ENCODE measurements around the gene BIRC3.
"Not testable (repeated sequence)": the region's sequence is repeated elsewhere in the genome, so short reads cannot be mapped to it uniquely, and the experiment has no call there.

BIRC3 gene

DNA sequence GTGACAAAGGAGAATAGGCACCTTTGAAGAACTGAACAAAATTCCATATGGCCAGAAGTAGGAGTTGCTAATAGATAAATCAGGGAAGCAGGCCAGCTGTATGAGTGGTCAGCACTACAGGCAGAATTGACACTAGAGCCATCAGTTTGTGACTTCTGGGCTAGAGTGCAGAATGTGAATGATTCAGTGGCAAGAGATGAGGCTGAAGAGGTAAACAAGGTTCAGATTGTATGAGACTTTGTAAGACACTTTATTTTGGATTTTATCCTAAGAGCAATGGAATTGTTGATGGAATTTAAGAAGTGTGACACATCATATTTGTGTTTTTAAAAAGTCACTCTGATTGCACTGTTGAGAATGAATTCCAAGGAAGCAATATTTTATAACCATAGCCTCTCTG is 12.9 kb downstream of the BIRC3 start:
- no peak for DNase-seq

DNA sequence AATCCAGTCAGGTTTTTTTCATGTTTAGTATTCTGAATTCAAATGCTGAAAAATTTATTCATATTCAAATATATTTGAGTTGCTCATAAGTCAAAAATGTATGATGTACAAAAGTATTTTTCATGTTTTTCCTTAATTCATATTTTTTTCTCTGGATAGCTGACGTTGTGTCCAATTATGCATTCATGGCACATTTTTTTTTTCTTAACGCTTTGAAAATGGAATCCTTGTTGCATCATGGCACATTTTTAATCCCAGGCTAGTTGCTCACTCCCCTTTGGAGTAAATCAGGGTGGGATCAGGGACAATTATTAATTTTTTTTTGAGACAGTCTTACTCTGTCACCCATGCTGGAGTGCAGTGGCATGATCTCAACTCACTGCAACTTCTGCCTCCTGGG is 14.1 kb downstream of the BIRC3 start:
- DNase-seq: no peak

DNA sequence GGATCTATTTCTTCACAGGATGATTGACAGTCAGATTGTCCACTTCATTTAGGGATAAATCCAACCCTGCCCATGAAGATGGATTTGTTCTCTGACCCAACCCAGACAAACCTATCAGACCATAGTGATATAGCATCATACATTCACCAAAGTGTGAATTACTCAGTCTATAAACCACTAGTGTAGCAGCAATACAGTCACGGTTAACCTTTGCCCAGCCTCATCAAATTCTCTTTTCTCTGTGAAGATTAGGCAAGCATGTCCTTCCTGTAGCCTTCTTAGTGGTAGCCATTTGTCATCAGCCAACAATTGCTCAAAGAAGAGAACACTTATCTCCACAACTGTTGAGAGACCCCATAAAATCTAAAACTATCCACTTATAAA is 15.3 kb downstream of the BIRC3 start:
- no peak for DNase-seq

DNA sequence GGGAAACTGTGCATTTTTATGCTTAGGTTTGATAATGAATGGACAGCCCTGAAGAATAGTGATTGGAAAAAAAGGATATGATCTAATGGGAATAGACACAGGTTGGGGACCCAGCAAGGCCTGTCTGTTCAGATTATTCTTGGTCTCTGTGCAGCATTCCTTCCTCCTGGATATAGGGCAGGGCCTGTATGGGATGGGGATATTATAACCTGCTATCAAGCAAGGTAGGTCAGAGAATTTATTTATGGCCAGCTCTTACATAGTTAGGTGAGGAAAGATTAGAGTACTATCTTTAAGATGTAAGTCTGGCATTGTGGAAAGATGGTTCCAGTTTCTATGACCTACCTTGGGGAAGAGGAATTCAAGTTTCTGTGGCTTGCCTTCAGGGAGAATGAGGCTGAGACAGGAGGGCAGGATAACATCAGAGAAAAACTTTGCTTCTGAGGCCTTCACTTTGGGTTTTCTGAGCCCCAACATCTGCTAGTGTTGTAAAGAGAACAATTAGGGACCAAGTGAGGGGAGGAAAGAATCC is 21.3 kb downstream of the BIRC3 start:
- DNase-seq: no peak

- not testable (repeated sequence) for DNase-seq
Measured at GRCh38 chr11:102341311-102341710, 24.0 kb downstream of the BIRC3 start.

DNA sequence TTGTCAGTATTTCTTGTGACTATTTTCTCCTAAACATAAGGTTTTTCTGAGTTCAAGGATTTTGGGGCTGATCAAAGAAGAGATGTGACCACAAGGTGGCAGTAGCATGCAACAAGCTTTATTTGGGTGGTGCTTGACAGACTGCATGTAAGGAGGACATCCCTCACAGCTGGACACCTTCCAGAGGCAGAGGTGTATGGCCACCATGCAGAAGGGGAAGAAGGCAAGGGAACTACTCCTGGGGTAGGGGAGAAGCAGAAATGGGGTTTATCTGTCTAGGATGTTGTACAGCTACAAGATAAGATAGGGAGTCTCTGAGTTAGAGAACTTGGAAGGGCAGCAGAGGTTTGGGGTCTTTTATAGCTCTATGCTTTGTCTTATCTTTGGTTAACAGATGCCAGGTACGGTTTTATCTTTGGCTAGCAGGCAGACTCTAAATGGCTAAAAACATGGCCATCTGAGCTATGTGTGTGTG is 24.6 kb downstream of the BIRC3 start:
- peak; percentile 41 for DNase-seq

DNA sequence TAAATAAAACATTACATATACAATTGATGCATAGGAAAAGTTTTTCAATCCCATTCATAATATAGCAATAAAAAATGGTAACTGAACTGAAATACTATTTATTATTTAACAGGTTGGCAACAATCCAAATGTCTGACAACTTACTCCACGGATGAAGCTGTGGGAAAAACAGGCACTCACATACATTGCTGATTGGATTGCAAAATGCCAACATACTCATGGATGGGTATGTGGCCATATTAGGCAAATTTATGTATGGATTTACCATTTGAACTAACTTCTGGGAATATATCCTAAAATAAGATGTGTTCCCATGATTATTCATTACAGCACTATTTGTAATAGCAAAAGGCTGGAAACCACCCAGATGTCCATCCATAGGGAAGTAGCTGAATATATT is 26.5 kb downstream of the BIRC3 start:
- DNase-seq: no peak

- DNase-seq: no peak
Measured at GRCh38 chr11:102345904-102346303, 28.6 kb downstream of the BIRC3 start.

GRCh38 chr11:102346456-102346747 is 29.1 kb downstream of the BIRC3 start:
- no peak for DNase-seq

DNA sequence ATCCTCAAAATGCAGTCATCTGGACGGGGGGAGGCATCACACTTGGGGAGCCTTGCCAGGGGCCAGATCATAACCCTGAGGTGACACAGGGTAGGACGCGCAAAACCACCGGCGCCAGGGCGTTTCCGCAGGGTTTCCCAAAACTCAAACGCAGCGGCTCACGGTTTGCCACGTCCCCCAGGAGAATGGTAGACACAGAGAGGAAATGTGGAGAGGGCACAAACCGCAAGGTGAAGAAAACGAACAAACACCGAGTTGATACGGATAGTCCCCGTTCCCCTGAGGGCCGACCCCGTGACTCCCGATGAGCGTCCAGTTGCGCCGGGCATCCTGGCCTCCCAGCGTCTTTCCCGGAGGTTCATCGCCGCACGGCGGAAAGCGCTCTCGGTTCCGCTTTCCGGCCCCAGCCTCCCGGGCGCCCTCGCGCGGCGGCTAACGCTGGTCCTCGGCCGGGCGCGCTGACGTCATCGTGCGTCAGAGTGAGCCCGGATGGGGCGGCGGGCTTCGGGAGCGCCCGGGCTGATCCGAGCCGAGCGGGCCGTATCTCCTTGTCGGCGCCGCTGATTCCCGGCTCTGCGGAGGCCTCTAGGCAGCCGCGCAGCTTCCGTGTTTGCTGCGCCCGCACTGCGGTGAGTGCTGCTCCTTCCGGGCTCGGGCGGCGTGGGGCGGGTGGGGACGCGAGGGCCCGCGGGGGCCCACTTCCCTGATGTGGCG is 29.6 kb downstream of the BIRC3 start, which contains the start of gene BIRC2:
TSS of gene BIRC2 (plus strand) at position 467 of the 714 bp plus-strand sequence. CDS start 2,641 bp downstream, outside the sequence.
- DNase-seq: peak; percentile 44

DNA sequence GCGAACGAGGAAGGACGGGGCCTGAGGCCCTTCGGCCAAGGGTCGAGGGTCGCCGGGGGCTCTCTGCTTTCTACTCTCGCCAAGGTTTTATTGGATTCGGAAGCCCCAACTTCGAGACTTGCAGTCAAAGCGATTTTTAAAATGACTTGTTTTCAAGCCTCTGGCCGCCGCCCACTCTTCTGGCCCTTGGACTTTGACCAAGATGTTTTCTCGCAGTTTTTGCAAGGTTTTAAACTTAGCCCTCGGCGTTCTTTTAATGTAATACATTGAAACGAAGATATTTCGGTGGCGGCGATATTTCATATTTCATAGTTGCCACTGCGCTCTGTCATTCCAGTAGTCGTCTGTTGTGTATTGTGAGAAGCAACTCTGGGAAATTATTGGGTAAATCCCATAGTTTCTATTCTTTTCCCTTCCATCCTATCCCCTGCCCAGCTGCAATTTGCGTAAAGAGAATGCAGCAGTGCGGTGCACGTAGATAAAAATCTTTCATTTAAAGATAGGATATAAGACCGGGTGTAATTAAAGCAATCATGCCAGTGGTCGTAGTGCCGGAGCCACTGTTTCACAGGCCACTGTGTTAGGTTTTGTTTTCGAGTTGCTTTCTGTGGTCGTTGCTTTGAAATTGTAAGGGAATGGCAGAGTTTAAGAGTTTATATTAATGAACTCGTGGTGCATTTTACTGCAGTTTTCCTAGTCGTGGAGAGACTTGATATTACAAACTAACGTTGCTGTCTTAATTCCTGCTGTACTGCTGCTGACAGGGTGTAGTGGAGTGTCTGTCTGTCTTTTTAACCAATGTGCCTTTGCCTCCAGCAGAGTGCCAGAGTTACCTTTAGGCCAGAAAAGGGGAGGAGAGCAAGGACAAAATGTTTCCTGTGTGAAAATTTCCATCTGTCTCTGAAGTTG is 30.4 kb downstream of the BIRC3 start:
- no peak for DNase-seq

GRCh38 chr11:102357116-102357515 is 39.8 kb downstream of the BIRC3 start:
- DNase-seq: no peak

DNA sequence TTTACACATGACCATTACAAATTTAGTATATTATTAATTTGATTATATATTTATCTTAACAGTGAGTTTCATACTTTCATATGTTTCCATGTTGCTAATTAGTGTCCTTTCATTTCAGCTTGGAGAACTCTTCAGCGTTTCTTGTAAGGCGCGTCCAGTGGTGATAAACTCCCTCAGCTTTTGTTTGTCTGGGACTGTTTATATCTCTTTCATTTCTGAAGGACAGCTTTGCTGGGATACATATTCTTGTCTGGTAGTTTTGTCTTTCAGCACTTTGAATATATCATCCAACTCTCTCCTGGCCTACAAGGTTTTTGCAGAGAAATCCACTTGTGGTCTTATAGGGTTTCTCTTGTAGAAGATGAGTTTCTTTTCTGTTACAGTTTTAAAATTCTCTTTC is 42.1 kb downstream of the BIRC3 start:
- DNase-seq: no peak

- no peak for DNase-seq
Measured at GRCh38 chr11:102360681-102361080, 43.4 kb downstream of the BIRC3 start.

- DNase-seq: no peak
Measured at GRCh38 chr11:102361086-102362031, 44.1 kb downstream of the BIRC3 start.

DNA sequence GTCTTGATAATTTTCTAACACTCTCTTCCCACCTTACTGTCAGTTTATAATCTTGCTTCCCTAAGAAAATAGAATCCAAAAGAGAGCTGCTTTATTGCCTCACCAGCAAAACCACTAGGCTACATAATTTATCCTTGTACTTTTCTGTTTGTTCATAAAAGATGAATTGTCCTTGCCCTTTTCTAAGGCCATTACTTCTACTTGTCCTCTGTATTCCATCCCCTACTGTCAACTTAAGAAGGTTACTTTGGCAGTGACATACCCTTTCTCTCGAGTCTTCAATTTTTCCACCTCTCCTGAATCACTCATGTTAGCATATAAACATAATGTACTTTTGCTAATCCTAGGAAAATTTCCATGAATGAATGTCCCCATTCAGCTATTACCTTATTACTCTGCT is 47.7 kb downstream of the BIRC3 start:
- DNase-seq: no peak

GRCh38 chr11:102367364-102367763 is 50.1 kb downstream of the BIRC3 start:
- no peak for DNase-seq

DNA sequence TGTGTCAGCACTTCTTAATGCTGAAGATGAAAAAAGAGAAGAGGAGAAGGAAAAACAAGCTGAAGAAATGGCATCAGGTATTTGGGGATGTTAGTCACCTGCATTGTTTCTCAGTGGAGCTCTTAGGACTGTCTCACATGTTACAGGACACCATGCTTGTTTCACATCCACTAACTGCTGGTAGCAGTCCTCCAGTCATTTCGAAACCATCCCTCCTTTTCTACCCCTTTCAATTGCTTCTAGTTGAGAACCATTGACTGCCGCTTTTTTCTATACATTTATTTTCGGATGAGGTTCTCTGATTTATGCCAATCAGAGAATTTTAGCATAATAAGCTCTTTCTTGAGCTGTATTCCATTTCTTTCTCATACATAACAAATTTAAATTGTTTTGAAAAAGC is 51.2 kb downstream of the BIRC3 start:
- no peak for DNase-seq

- not testable (repeated sequence) for DNase-seq
Measured at GRCh38 chr11:102374633-102375424, 57.5 kb downstream of the BIRC3 start.

DNA sequence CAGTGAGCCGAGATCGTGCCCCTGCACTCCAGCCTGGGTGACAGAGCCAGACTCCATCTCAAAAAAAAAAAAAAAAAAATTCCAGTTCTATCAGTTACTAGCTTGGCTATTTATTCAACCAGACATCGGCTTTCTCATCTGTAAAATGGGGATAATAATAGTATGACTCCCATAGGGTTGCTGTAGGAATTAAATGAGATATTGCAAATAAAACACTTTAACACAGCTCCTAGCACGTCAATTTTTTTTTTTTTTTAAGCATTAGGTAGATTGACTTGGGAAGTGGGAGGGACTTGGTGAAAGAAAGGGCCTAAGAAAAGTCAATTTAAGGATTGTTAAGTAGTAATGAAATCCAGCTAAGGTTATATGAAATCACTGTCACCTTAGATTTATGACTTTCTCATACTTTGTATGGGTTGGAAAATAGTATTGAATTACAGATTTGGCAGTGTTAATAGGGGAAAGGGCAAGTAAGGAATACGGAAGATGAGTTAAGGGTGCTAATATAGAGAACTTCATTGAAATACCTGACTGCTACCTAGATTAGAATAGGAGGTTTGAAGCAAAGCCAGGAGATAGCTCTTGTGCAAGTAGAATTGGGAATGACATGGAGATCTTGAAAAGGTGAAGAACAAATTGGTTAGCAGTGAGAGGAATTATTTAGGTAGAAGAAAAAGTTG is 58.6 kb downstream of the BIRC3 start:
- no peak for DNase-seq

DNA sequence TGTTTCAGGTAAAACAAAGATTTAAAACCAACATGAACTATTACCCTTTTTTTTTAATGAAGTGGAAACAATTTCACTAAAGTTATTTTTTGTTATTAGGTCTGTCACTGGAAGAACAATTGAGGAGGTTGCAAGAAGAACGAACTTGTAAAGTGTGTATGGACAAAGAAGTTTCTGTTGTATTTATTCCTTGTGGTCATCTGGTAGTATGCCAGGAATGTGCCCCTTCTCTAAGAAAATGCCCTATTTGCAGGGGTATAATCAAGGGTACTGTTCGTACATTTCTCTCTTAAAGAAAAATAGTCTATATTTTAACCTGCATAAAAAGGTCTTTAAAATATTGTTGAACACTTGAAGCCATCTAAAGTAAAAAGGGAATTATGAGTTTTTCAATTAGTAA is 60.6 kb downstream of the BIRC3 start:
- DNase-seq: no peak

Data from NCI-H1417 treated with DMSO at 0.1 percent for 48 hours (cell line).